Measurements from ENCODE around the gene GPNMB. TPM values are rescaled to one million over a fixed set of nuclear protein-coding genes. Genes with fewer than 3 reads are reported as not detected.

Gene GPNMB
- total RNA-seq, 1 donor, result 525 TPM

- H3K4me3 ChIP-seq (ENCODE audit: low read depth, low read length), result no peak overlapping the region
- no peak for DNase-seq (ENCODE audit: low read depth)
- TF ChIP-seq, protein P1, sequence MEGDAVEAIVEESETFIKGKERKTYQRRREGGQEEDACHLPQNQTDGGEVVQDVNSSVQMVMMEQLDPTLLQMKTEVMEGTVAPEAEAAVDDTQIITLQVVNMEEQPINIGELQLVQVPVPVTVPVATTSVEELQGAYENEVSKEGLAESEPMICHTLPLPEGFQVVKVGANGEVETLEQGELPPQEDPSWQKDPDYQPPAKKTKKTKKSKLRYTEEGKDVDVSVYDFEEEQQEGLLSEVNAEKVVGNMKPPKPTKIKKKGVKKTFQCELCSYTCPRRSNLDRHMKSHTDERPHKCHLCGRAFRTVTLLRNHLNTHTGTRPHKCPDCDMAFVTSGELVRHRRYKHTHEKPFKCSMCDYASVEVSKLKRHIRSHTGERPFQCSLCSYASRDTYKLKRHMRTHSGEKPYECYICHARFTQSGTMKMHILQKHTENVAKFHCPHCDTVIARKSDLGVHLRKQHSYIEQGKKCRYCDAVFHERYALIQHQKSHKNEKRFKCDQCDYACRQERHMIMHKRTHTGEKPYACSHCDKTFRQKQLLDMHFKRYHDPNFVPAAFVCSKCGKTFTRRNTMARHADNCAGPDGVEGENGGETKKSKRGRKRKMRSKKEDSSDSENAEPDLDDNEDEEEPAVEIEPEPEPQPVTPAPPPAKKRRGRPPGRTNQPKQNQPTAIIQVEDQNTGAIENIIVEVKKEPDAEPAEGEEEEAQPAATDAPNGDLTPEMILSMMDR (IDR thresholded peaks at IDR 0.05; ENCODE audit: insufficient read depth, low read length), result no peak
Measured at GRCh38 chr7:23284871-23285270, 38.3 kb downstream of the GPNMB start.

DNA sequence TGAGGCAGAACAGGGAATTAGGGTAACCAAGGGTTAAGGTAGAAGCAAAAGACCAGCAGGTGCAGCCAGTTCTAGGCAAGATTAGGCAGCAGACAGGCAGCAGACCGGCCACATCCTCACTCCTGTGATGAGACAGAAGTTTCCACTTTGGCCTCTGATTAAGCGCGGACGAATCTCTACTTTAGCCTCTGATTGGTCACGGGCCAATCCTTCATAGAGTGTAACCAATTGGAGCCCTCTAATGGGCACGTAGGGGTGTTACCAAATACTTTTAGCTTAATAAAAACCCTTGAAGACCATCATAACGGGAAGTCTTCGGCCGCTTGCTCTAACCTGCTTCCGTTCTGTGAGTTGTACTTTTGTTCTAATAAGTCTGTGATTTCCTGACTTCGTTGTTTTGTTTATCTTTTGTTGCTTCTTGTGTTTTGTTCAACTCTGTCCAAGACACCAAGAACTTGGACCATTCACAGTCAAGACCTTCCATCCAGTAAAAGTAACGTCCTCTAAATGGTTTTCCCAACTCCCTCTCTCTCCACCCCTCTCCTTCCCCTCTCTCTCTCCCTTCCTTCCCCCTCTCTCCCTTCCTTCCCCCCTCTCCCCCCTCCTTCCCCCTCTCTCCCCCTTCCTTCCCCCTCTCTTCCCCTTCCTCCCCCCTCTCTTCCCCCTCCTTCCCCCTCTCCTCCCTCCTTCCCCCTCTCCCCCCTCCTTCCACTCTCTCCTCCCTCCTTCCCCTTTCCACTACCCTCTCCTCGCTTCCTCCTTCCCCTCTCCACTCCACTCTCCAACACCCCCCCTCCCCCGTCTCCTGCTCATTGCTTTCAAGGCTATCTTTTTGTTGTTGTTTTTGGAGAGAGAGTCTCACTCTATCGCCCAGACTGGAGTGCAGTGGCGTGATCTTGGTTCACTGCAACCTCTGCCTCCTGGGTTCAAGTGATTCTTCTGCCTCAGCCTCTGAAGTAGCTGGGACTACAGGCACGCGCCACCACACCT, 39.4 kb downstream of the GPNMB start:
- TF ChIP-seq, protein P1 (IDR thresholded peaks at IDR 0.05; ENCODE audit: insufficient read depth, low read length), result no peak
- H3K4me3 ChIP-seq (ENCODE audit: low read depth, low read length), result no peak overlapping the region
- DNase-seq (ENCODE audit: low read depth), result no peak

GRCh38 chr7:23287612-23288011, 41.0 kb downstream of the GPNMB start:
- no peak overlapping the region for H3K4me3 ChIP-seq (ENCODE audit: low read depth, low read length)
- TF ChIP-seq, protein P1 (IDR thresholded peaks at IDR 0.05; ENCODE audit: insufficient read depth, low read length), result no peak
- DNase-seq (ENCODE audit: low read depth), result no peak

DNA sequence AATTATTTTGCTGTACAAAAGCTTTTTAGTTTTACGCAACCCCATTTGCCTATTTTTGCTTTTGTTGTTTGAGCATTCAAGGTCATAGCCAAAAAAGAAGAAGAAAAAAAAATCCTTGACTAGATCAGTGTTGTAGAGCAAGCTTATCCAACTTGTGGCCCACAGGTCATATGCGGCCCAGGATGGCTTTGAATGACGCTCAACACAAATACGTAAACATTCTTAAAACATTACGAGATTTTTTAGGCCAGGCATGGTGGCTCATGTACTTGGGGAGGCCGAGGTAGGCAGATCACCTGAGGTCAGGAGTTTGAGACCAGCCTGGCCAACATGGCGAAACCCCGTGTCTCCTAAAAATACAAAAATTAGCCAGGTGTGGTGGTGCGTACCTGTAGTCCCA, 44.4 kb downstream of the GPNMB start:
- TF ChIP-seq, protein P1 (IDR thresholded peaks at IDR 0.05; ENCODE audit: insufficient read depth, low read length), result no peak
- DNase-seq (ENCODE audit: low read depth), result no peak
- no peak overlapping the region for H3K4me3 ChIP-seq (ENCODE audit: low read depth, low read length)

DNA sequence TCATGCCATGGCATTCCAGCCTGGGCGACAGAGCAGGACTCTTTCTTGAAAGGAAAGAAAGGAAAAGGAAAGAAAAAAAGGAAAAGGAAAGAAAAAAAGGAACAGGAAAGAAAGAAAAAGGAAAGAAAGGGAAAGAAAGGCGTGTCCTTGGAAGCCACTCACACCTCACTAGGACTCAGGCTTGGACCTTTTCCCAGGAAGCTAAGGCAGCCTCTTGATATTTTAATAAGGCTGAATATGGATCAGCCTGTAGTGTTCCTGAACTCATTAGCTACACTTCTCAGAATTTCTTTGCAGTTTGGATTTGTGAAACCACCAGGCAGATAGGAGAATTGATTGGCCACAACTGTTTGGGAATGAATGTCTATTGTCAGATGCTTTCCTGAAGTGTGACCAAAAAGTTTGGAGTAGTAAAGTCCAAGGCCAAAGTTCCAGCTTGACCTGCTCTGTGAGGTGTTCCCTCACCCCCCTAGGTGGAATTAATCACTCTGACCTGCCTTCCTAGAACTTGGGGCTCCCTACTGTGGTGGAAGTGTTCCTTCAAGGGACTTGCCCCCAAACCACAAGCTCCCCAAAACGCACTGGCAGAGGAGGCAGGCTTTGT, 45.5 kb downstream of the GPNMB start:
- DNase-seq (ENCODE audit: low read depth), result no peak
- H3K4me3 ChIP-seq (ENCODE audit: low read depth, low read length), result no peak overlapping the region
- TF ChIP-seq, protein P1 (IDR thresholded peaks at IDR 0.05; ENCODE audit: insufficient read depth, low read length), result no peak

- H3K4me3 ChIP-seq (ENCODE audit: low read depth, low read length), result no peak overlapping the region
- DNase-seq (ENCODE audit: low read depth), result no peak
- TF ChIP-seq, protein P1 (IDR thresholded peaks at IDR 0.05; ENCODE audit: insufficient read depth, low read length), result no peak
Measured at GRCh38 chr7:23292623-23293022, 46.0 kb downstream of the GPNMB start.
